IMR-90 (cell line): Measurements from ENCODE around the gene ZNF469. TPM values are rescaled to one million over a fixed set of nuclear protein-coding genes. Genes with fewer than 3 reads are reported as not detected.

ENCODE experiments used
- ATAC-seq: fragments of 200-7000 bp; cut with Tn5 transposase; 2 replicates; pipeline ENCODE4 v1.9.1; 2020; ENCODE audit warnings: low read depth, mild to moderate bottlenecking, moderate library complexity
- BruUV-seq: library from RNA; stranded (reverse); fragments of 400-500 nt; replicated peaks from 2 replicates; lab custom pipeline; 2021; lab: Mats Ljungman, UMichigan
- CTCF ChIA-PET: fragments of 300-600 bp; formaldehyde crosslinking; extraction: SDS; loops from one replicate; lab custom pipeline; 2021; ENCODE audit warnings: antibody characterized with exemption; lab: Yijun Ruan, JAX
- POLR2A ChIA-PET: fragments of 300-600 bp; sonication (Branson Sonifier 250); formaldehyde crosslinking; loops from one replicate; lab custom pipeline; 2022; ENCODE audit warnings: antibody characterized with exemption; ENCODE audit not compliant: unreplicated experiment; lab: Charles Lee
- DNase-seq: peaks from one replicate; pipeline ENCODE4 v3.0.0; 2013
- H2AFZ ChIP-seq: replicated peaks from 2 replicates; pipeline ENCODE3; 2013; ENCODE audit warnings: low read length, mild to moderate bottlenecking; ENCODE audit not compliant: poor library complexity
- H2AK5ac ChIP-seq: 2 replicates; pipeline ENCODE4 v1.6.1; 2013; ENCODE audit warnings: low read depth, low read length, inconsistent platforms
- H2AK9ac ChIP-seq: replicated peaks from 2 replicates; pipeline ENCODE3; 2013; ENCODE audit warnings: mild to moderate bottlenecking, low read depth, low read length, moderate library complexity; ENCODE audit not compliant: poor library complexity
- H2BK120ac ChIP-seq: 2 replicates; pipeline ENCODE4 v1.6.1; 2013; ENCODE audit warnings: low read depth, low read length, inconsistent platforms
- H2BK15ac ChIP-seq: 3 replicates; pipeline ENCODE4 v1.6.1; 2013; ENCODE audit warnings: low read depth, low read length, inconsistent platforms
- H2BK20ac ChIP-seq: 2 replicates; pipeline ENCODE4 v1.6.1; 2013; ENCODE audit warnings: low read depth, mild to moderate bottlenecking, inconsistent platforms, low read length, moderate library complexity
- H2BK5ac ChIP-seq: 2 replicates; pipeline ENCODE4 v1.6.1; 2013; ENCODE audit warnings: mild to moderate bottlenecking, low read depth, low read length, inconsistent platforms; ENCODE audit not compliant: poor library complexity, severe bottlenecking
- H3K14ac ChIP-seq: replicated peaks from 2 replicates; pipeline ENCODE4 v1.6.1; 2013; ENCODE audit warnings: low read depth, low read length, inconsistent platforms
- H3K18ac ChIP-seq: 2 replicates; pipeline ENCODE4 v1.6.1; 2013; ENCODE audit warnings: low read depth, low read length, control low read depth
- H3K23ac ChIP-seq: 2 replicates; pipeline ENCODE4 v1.6.1; 2013; ENCODE audit warnings: low read depth, low read length, inconsistent platforms
- H3K27ac ChIP-seq: 2 replicates; pipeline ENCODE4 v1.5.1; 2013; ENCODE audit warnings: mild to moderate bottlenecking, control low read depth, low read length; ENCODE audit not compliant: insufficient read depth
- H3K27me3 ChIP-seq: 2 replicates; pipeline ENCODE4 v1.6.1; 2013; ENCODE audit warnings: low read length; ENCODE audit not compliant: control insufficient read depth, insufficient read depth
- H3K36me3 ChIP-seq: 2 replicates; pipeline ENCODE4 v1.6.1; 2013; ENCODE audit warnings: low read length, mixed read lengths; ENCODE audit not compliant: control insufficient read depth, insufficient read depth
- H3K4ac ChIP-seq: 2 replicates; pipeline ENCODE4 v1.6.1; 2013; ENCODE audit warnings: low read depth, low read length, inconsistent platforms
- H3K4me1 ChIP-seq: 2 replicates; pipeline ENCODE4 v1.6.1; 2013; ENCODE audit warnings: low read length, mixed read lengths; ENCODE audit not compliant: control insufficient read depth, insufficient read depth
- H3K4me2 ChIP-seq: 2 replicates; pipeline ENCODE4 v1.6.1; 2013; ENCODE audit warnings: low read depth, mild to moderate bottlenecking, control low read depth, low read length, moderate library complexity
- H3K4me3 ChIP-seq: 2 replicates; pipeline ENCODE4 v1.5.1; 2013; ENCODE audit warnings: low read depth, mild to moderate bottlenecking, control low read depth, low read length, moderate library complexity; ENCODE audit not compliant: insufficient read depth
- H3K56ac ChIP-seq: 2 replicates; pipeline ENCODE4 v1.6.1; 2013; ENCODE audit warnings: low read length, inconsistent platforms; ENCODE audit not compliant: insufficient read depth; ENCODE audit errors: extremely low read depth
- H3K79me1 ChIP-seq, 2 experiments: 2 replicates each; pipeline ENCODE4 v1.6.1; 2013; ENCODE audit warnings: low read length in 2 of 2, inconsistent platforms in 1 of 2, low read depth in 1 of 2
- H3K9ac ChIP-seq: 2 replicates; pipeline ENCODE4 v1.6.1; 2013; ENCODE audit warnings: low read depth, low read length, control low read depth
- H3K9me1 ChIP-seq: 2 replicates; pipeline ENCODE4 v1.6.1; 2013; ENCODE audit warnings: low read length, inconsistent platforms; ENCODE audit not compliant: insufficient read depth
- H3K9me3 ChIP-seq: 2 replicates; pipeline ENCODE4 v1.6.1; 2013; ENCODE audit warnings: low read length; ENCODE audit not compliant: control insufficient read depth, insufficient read depth
- H4K20me1 ChIP-seq: 2 replicates; pipeline ENCODE4 v1.6.1; 2013; ENCODE audit warnings: low read length, inconsistent platforms; ENCODE audit not compliant: insufficient read depth
- H4K5ac ChIP-seq: 2 replicates; pipeline ENCODE4 v1.6.1; 2013; ENCODE audit warnings: mild to moderate bottlenecking, low read depth, low read length, control low read depth
- H4K8ac ChIP-seq, 2 experiments: 2 replicates each; pipeline ENCODE4 v1.6.1; 2013; ENCODE audit warnings: low read depth in 2 of 2, low read length in 2 of 2, control low read depth in 1 of 2, inconsistent platforms in 1 of 2
- H4K91ac ChIP-seq: 2 replicates; pipeline ENCODE4 v1.6.1; 2013; ENCODE audit warnings: low read depth, low read length, inconsistent platforms; ENCODE audit not compliant: insufficient read depth
- BHLHE40 ChIP-seq: fragments of 150-350 bp; IDR thresholded peaks from 2 replicates; pipeline ENCODE4 v1.6.1; 2016; ENCODE audit warnings: mild to moderate bottlenecking, low read depth, low read length
- CEBPB ChIP-seq: IDR thresholded peaks from 2 replicates; pipeline ENCODE4 v1.6.1; 2012; ENCODE audit warnings: low read depth, low read length, improper control_type of control experiment
- CHD1 ChIP-seq: IDR thresholded peaks from 2 replicates; pipeline ENCODE4 v1.6.1; 2012; ENCODE audit warnings: low read depth, low read length, improper control_type of control experiment
- CTCF ChIP-seq: conservative IDR thresholded peaks from 2 replicates; pipeline ENCODE4 v1.5.1; 2012; ENCODE audit warnings: mild to moderate bottlenecking, low read depth, low read length, improper control_type of control experiment
- ELK1 ChIP-seq: fragments of 150-350 bp; IDR thresholded peaks from 2 replicates; pipeline ENCODE4 v1.6.1; 2016; ENCODE audit warnings: low read depth, mild to moderate bottlenecking, low read length, moderate library complexity, borderline replicate concordance
- FOS ChIP-seq: fragments of 150-350 bp; IDR thresholded peaks from 2 replicates; pipeline ENCODE4 v1.6.1; 2016; ENCODE audit warnings: low read depth, low read length
- MAFK ChIP-seq: IDR thresholded peaks from 2 replicates; pipeline ENCODE4 v1.6.1; 2012; ENCODE audit warnings: low read depth, low read length, improper control_type of control experiment
- MAZ ChIP-seq: IDR thresholded peaks from 2 replicates; pipeline ENCODE4 v1.6.1; 2012; ENCODE audit warnings: low read depth, mild to moderate bottlenecking, low read length, improper control_type of control experiment, moderate library complexity, borderline replicate concordance
- MXI1 ChIP-seq: IDR thresholded peaks from 2 replicates; pipeline ENCODE4 v1.6.1; 2012; ENCODE audit warnings: low read depth, mild to moderate bottlenecking, low read length, moderate library complexity, borderline replicate concordance
- NFE2L2 ChIP-seq: fragments of 150-350 bp; IDR thresholded peaks from 2 replicates; pipeline ENCODE4 v1.6.1; 2016; ENCODE audit warnings: low read depth, mild to moderate bottlenecking, low read length
- POLR2A ChIP-seq: IDR thresholded peaks from 2 replicates; pipeline ENCODE4 v1.6.1; 2012; ENCODE audit warnings: mild to moderate bottlenecking, low read depth, low read length
- RAD21 ChIP-seq: IDR thresholded peaks from 2 replicates; pipeline ENCODE4 v1.6.1; 2012; ENCODE audit warnings: low read length, improper control_type of control experiment
- RCOR1 ChIP-seq: IDR thresholded peaks from 2 replicates; pipeline ENCODE4 v1.6.1; 2012; ENCODE audit warnings: mild to moderate bottlenecking, low read length, improper control_type of control experiment; ENCODE audit not compliant: insufficient replicate concordance
- RFX5 ChIP-seq: IDR thresholded peaks from 2 replicates; pipeline ENCODE4 v1.8.0; 2012; ENCODE audit warnings: low read depth, mild to moderate bottlenecking, low read length, moderate library complexity
- SMC3 ChIP-seq: fragments of 150-350 bp; IDR thresholded peaks from 2 replicates; pipeline ENCODE4 v1.6.1; 2016; ENCODE audit warnings: low read depth, mild to moderate bottlenecking, antibody characterized with exemption, low read length, moderate library complexity
- WGBS, 2 experiments: methylation state at CpG; one replicate each; pipeline versions ENCODE4 v1.1.5 to v1.1.7; 2013; ENCODE audit warnings: missing lambda C conversion rate in 2 of 2; ENCODE audit not compliant: insufficient read length in 1 of 2; ENCODE audit errors: extremely low coverage in 2 of 2; 5-methylcytosine and 5-hydroxymethylcytosine counted together
- dilution Hi-C: fragments of 300-500 bp; cut with HindIII; formaldehyde crosslinking; loops from one replicate; pipeline ENCODE4 v1.14.3; 2018; ENCODE audit warnings: low sequenced_read_pairs; ENCODE audit not compliant: unreplicated experiment
- in situ Hi-C: fragments of 300-500 bp; cut with MboI; formaldehyde crosslinking; loops from 3 replicates; pipeline ENCODE4 v1.14.3; 2019; ENCODE audit warnings: low sequenced_read_pairs, inconsistent platforms, mixed read lengths
- intact Hi-C: fragments of 100-400 bp; cut with micrococcal nuclease; formaldehyde crosslinking; loops from 2 replicates; pipeline ENCODE4 v1.10.0; 2022
- polyA plus RNA-seq, 3 experiments: library from polyadenylated mRNA; depleted of rRNA; stranded (reverse); fragments of >200 nt; gene quantifications; 2 replicates each; pipeline ENCODE4 v1.2.3, GENCODE V29; 2012; ENCODE audit warnings: low replicate concordance in 1 of 3
- total RNA-seq: library from RNA; depleted of rRNA; stranded (reverse); fragments of >200 nt; gene quantifications from 2 replicates; pipeline ENCODE4 v1.2.3, GENCODE V29; 2012
- TF ChIP-seq, protein P1 (sequence below): fragments of 150-350 bp; IDR thresholded peaks from 2 replicates; pipeline ENCODE4 v1.6.1; 2017; ENCODE audit warnings: mild to moderate bottlenecking, antibody characterized with exemption, low read length, low read depth

ZNF469 gene
- total and polyA plus RNA-seq, 2 of the 4 experiments (the other 2 are of a cell fraction): 1.1 to 13.3 TPM

DNA sequence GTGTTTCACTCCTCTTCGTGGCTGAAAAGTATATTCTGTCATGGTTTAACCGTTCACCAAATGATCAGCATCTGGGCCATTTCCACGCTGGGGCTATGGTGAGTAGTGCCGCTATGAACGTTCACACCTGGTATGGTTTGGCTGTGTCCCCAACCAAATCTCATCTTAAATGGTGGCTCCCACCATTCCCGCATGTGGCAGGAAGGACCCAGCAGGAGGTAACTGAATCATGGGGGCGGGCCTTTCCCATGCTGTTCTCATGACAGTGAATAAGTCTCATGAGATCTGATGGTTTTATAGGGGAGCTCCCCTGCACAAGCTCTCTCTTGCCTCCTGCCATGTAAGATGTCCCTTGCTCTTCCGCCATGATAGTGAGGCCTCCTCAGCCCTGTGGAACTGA lies 45.7 kb upstream of the ZNF469 start:
- no peak overlapping the region for H2AFZ ChIP-seq
- 0 out of 2 replicates have a peak overlapping the region, but pooled peaks have one; percentile 9 for H3K18ac ChIP-seq
- no peak overlapping the region for H3K27ac ChIP-seq
- peak overlapping the region; percentile 100; the same call in 1 of the 2 replicates for H4K91ac ChIP-seq
- ATAC-seq: no peak
- no peak overlapping the region for H3K4me3 ChIP-seq
- DNase-seq: peak; percentile 10
- no peak overlapping the region for H3K56ac ChIP-seq
- peaks cover 18% of the 10 kb centered on the region for H3K4me1 ChIP-seq
- ChIA-PET CTCF (no interaction called here), POLR2A (no interaction called here)
- no peak overlapping the region for H4K8ac ChIP-seq
- no peak overlapping the region for H2BK5ac ChIP-seq
- H3K4me2 ChIP-seq: no peak overlapping the region
- H3K9me3 ChIP-seq: no peaks in the 10 kb centered on the region
- no peak overlapping the region for H2AK9ac ChIP-seq
- WGBS, 2 experiments: 100% methylated on average over 2 of the region's 8 CpGs; no CpG with 5 or more reads in 1 of the 2 experiments
- peak overlapping the region; percentile 100; the same call in 1 of the 2 replicates for H2BK120ac ChIP-seq
- H3K9me1 ChIP-seq: peaks cover 34% of the 10 kb centered on the region
- H3K27me3 ChIP-seq: no peaks in the 10 kb centered on the region
- H3K23ac ChIP-seq: no peak overlapping the region
- BruUV-seq: no TSS peak
- intact Hi-C loops: no loop called here
- H3K9ac ChIP-seq: no peak overlapping the region
- H3K79me1 ChIP-seq: peaks cover 4 to 21% of the 10 kb centered on the region in 2 experiments; a peak in 3 of 4 replicates
- no peak overlapping the region for H3K14ac ChIP-seq
- dilution Hi-C loops: no loop called here
- in situ Hi-C loops: no loop called here
- peak overlapping the region; percentile 100 for H3K4ac ChIP-seq
- no peaks in the 10 kb centered on the region; the same call in 1 of the 2 replicates for H4K20me1 ChIP-seq
- no peaks in the 10 kb centered on the region for H3K36me3 ChIP-seq
- TF ChIP-seq POLR2A (no peak), MAZ (no peak), MAFK (no peak), CHD1 (no peak), RFX5 (no peak), MXI1 (no peak), BHLHE40 (no peak), FOS (no peak), ELK1 (no peak), NFE2L2 (no peak), CTCF (no peak), RCOR1 (no peak), SMC3 (no peak), CEBPB (no peak), RAD21 (no peak)
- TF ChIP-seq, protein P1, sequence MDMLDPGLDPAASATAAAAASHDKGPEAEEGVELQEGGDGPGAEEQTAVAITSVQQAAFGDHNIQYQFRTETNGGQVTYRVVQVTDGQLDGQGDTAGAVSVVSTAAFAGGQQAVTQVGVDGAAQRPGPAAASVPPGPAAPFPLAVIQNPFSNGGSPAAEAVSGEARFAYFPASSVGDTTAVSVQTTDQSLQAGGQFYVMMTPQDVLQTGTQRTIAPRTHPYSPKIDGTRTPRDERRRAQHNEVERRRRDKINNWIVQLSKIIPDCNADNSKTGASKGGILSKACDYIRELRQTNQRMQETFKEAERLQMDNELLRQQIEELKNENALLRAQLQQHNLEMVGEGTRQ: no peak
- peak overlapping the region; percentile 100; the same call in 1 of the 2 replicates for H2AK5ac ChIP-seq
- H2BK20ac ChIP-seq: peak overlapping the region; percentile 34; the same call in 1 of the 2 replicates
- H4K5ac ChIP-seq: 0 out of 2 replicates have a peak overlapping the region, but pooled peaks have one; percentile 5
- peak overlapping the region; percentile 97; the same call in 1 of the 3 replicates for H2BK15ac ChIP-seq
